KMS-11 (cell line): ENCODE results near the gene IFI27L2.
A peak's percentile ranks its signal among the peaks of the same experiment; 100 is the strongest.

ENCODE experiments used
- H2AFZ ChIP-seq: fragments of 200-600 bp; sonication (generic); 2 replicates; pipeline ENCODE4 v1.6.1; 2016; ENCODE audit warnings: antibody characterized with exemption, mixed run types, low read depth
- H3K27ac ChIP-seq: fragments of 200-600 bp; sonication (generic); 2 replicates; pipeline ENCODE4 v1.6.1; 2016; ENCODE audit warnings: mild to moderate bottlenecking, mixed run types
- H3K27me3 ChIP-seq: fragments of 200-600 bp; sonication (generic); 2 replicates; pipeline ENCODE4 v1.6.1; 2017; ENCODE audit warnings: mild to moderate bottlenecking, low read depth, mixed run types, moderate library complexity; ENCODE audit not compliant: insufficient read depth
- H3K36me3 ChIP-seq: fragments of 200-600 bp; sonication (generic); 2 replicates; pipeline ENCODE4 v1.6.1; 2017; ENCODE audit warnings: mild to moderate bottlenecking, mixed run types; ENCODE audit not compliant: insufficient read depth
- H3K4me1 ChIP-seq: fragments of 200-600 bp; sonication (generic); 2 replicates; pipeline ENCODE4 v1.6.1; 2016; ENCODE audit warnings: mild to moderate bottlenecking, low read depth, mixed run types; ENCODE audit not compliant: poor library complexity, severe bottlenecking
- H3K4me2 ChIP-seq: fragments of 200-600 bp; sonication (generic); 2 replicates; pipeline ENCODE4 v1.7.0; 2016; ENCODE audit warnings: mild to moderate bottlenecking, mixed run types
- H3K4me3 ChIP-seq: fragments of 200-600 bp; sonication (generic); IDR thresholded peaks from 2 replicates; pipeline ENCODE4 v1.6.1; 2017; ENCODE audit warnings: low read depth, low read length, mixed read lengths; ENCODE audit not compliant: insufficient read depth
- H3K79me2 ChIP-seq: fragments of 200-600 bp; sonication (generic); 2 replicates; pipeline ENCODE4 v1.6.1; 2016; ENCODE audit warnings: low read depth, mixed run types; ENCODE audit not compliant: insufficient read depth
- H3K9ac ChIP-seq: fragments of 200-600 bp; sonication (generic); 2 replicates; pipeline ENCODE4 v1.6.1; 2016; ENCODE audit warnings: mild to moderate bottlenecking, mixed run types
- H4K20me1 ChIP-seq: fragments of 200-600 bp; sonication (generic); 2 replicates; pipeline ENCODE4 v1.6.1; 2016; ENCODE audit warnings: mild to moderate bottlenecking, mixed run types; ENCODE audit not compliant: insufficient read depth
- TF ChIP-seq, protein P1 (sequence below): fragments of 200-600 bp; sonication (generic); conservative IDR thresholded peaks from 2 replicates; pipeline ENCODE4 v1.6.1; 2017; ENCODE audit warnings: low read depth, mild to moderate bottlenecking, antibody characterized with exemption, low read length, moderate library complexity, mixed read lengths

IFI27L2 gene

DNA sequence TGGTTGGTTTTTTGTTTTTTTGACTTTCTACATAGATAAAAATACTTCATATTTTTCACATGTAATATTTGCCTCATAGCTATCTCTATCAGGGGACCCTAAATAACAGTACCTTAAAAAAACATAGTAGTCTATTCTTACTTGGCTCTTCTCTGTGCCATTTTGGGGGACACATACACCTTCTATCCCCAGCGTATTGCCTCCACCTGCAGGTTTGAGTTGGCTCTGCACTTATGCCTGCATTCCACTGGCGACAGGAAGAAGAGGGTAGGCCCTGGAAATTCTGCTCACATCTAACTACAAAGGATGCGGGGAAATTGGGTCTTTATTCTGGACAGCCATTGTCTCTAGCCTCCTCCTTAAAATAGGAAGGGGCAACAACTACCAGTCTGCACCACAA lies 13.8 kb upstream of the IFI27L2 start:
- no peak overlapping the region for H2AFZ ChIP-seq

DNA sequence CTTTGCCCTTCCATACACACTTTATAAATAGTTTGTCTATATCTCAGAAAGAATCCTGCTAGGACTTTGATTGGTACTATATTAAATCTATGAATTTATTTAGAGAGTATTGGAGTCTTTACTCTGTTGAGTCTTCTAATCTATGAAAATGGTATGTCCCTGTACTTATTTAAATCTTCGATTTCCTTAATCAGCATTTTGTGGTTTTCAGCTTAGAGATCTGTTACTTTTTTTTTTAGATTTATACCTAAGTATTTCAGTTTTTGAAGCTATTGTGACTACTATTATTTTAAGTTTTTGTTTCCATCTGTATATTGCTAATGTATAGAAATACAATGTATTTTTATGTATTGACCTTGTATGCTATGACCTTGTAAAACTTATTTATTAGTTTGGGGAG lies 13.4 kb upstream of the IFI27L2 start:
- H3K27me3 ChIP-seq = no peaks in the 10 kb centered on the region
- TF ChIP-seq, protein P1, sequence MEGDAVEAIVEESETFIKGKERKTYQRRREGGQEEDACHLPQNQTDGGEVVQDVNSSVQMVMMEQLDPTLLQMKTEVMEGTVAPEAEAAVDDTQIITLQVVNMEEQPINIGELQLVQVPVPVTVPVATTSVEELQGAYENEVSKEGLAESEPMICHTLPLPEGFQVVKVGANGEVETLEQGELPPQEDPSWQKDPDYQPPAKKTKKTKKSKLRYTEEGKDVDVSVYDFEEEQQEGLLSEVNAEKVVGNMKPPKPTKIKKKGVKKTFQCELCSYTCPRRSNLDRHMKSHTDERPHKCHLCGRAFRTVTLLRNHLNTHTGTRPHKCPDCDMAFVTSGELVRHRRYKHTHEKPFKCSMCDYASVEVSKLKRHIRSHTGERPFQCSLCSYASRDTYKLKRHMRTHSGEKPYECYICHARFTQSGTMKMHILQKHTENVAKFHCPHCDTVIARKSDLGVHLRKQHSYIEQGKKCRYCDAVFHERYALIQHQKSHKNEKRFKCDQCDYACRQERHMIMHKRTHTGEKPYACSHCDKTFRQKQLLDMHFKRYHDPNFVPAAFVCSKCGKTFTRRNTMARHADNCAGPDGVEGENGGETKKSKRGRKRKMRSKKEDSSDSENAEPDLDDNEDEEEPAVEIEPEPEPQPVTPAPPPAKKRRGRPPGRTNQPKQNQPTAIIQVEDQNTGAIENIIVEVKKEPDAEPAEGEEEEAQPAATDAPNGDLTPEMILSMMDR = no peak; the same call in 1 of the 2 replicates
- no peak overlapping the region for H3K4me2 ChIP-seq
- H3K4me3 ChIP-seq = no peak overlapping the region
- no peak overlapping the region for H3K9ac ChIP-seq
- no peaks in the 10 kb centered on the region for H3K36me3 ChIP-seq
- no peak overlapping the region for H3K27ac ChIP-seq
- H2AFZ ChIP-seq = no peak overlapping the region
- H3K79me2 ChIP-seq = no peaks in the 10 kb centered on the region
- peaks cover 4% of the 10 kb centered on the region for H3K4me1 ChIP-seq
- no peaks in the 10 kb centered on the region for H4K20me1 ChIP-seq

More for the DNA sequence above, 13.8 kb upstream of the IFI27L2 start:
- H3K4me1 ChIP-seq = peaks cover 4% of the 10 kb centered on the region
- H3K79me2 ChIP-seq = no peaks in the 10 kb centered on the region
- no peak overlapping the region for H3K4me3 ChIP-seq
- H3K27ac ChIP-seq = no peak overlapping the region
- no peaks in the 10 kb centered on the region for H3K36me3 ChIP-seq
- H3K4me2 ChIP-seq = no peak overlapping the region
- no peak overlapping the region for H3K9ac ChIP-seq
- TF ChIP-seq, protein P1 = peak; percentile 37; the same call in 1 of the 2 replicates
- H4K20me1 ChIP-seq = no peaks in the 10 kb centered on the region
- no peaks in the 10 kb centered on the region for H3K27me3 ChIP-seq

DNA sequence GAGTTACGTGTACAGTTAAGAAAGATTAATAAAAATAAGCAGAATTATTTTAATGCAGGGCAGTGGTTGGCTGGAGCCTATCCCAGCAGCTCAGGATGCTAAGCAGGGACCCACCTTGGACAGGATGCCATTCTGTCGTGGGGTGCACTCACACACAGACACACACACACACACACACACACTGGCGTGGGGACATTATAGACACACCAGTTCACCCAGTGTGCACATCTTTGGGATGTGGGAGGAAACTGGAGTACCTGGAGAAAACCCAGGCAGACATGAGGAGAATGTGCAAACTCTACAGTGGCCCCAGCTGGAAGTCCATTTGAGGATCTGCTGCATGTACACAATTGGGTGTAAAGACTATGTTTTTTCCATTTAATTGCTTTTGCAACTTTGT lies 12.8 kb upstream of the IFI27L2 start:
- peaks cover 4% of the 10 kb centered on the region for H3K4me1 ChIP-seq
- H3K27me3 ChIP-seq = no peaks in the 10 kb centered on the region
- no peaks in the 10 kb centered on the region for H3K36me3 ChIP-seq
- no peak overlapping the region for H3K27ac ChIP-seq
- H4K20me1 ChIP-seq = no peaks in the 10 kb centered on the region
- TF ChIP-seq, protein P1 = no peak
- no peak overlapping the region for H2AFZ ChIP-seq
- no peaks in the 10 kb centered on the region for H3K79me2 ChIP-seq
- no peak overlapping the region for H3K9ac ChIP-seq
- no peak overlapping the region for H3K4me3 ChIP-seq
- no peak overlapping the region for H3K4me2 ChIP-seq

- no peaks in the 10 kb centered on the region for H3K27me3 ChIP-seq
- H3K9ac ChIP-seq = no peak overlapping the region
- H3K4me2 ChIP-seq = no peak overlapping the region
- H3K4me1 ChIP-seq = peaks cover 5% of the 10 kb centered on the region
- no peak overlapping the region for H3K27ac ChIP-seq
- no peak overlapping the region for H2AFZ ChIP-seq
- H4K20me1 ChIP-seq = no peaks in the 10 kb centered on the region
- H3K79me2 ChIP-seq = no peaks in the 10 kb centered on the region
- no peaks in the 10 kb centered on the region for H3K36me3 ChIP-seq
- TF ChIP-seq, protein P1 = no peak
- no peak overlapping the region for H3K4me3 ChIP-seq
These were observed 10.0 kb upstream of the IFI27L2 start for GRCh38 chr14:94139421-94139820.
